Stomach smooth muscle (tissue), 2 donors: ENCODE measurements around the gene CALML5.

ENCODE experiments used
- H3K27ac ChIP-seq: one replicate; pipeline ENCODE4 v1.7.0; 2013; ENCODE audit warnings: mild to moderate bottlenecking, low read length, inconsistent platforms
- H3K27me3 ChIP-seq, 2 donors: one replicate each; pipeline ENCODE4 v1.7.0; 2013; ENCODE audit warnings: low read length in 2 of 2; ENCODE audit not compliant: insufficient read depth in 2 of 2, control insufficient read depth in 1 of 2
- H3K36me3 ChIP-seq, 2 donors: one replicate each; pipeline ENCODE4 v1.7.0; 2013; ENCODE audit warnings: low read length in 2 of 2; ENCODE audit not compliant: control insufficient read depth in 2 of 2, insufficient read depth in 2 of 2
- H3K4me1 ChIP-seq: one replicate; pipeline ENCODE4 v1.7.0; 2013; ENCODE audit warnings: low read length; ENCODE audit not compliant: control insufficient read depth, insufficient read depth
- H3K4me3 ChIP-seq, 2 donors: one replicate each; pipeline ENCODE4 v1.7.0; 2013; ENCODE audit warnings: low read length in 2 of 2
- H3K9ac ChIP-seq, 2 donors: one replicate each; pipeline ENCODE4 v1.7.0; 2013; ENCODE audit warnings: low read length in 2 of 2, mild to moderate bottlenecking in 1 of 2
- H3K9me3 ChIP-seq, 2 donors: one replicate each; pipeline ENCODE4 v1.7.0; 2013; ENCODE audit warnings: low read length in 2 of 2; ENCODE audit not compliant: control insufficient read depth in 2 of 2
- donor health status: healthy.
- donor health status: Pancreatic carcinoma.

Gene CALML5

DNA sequence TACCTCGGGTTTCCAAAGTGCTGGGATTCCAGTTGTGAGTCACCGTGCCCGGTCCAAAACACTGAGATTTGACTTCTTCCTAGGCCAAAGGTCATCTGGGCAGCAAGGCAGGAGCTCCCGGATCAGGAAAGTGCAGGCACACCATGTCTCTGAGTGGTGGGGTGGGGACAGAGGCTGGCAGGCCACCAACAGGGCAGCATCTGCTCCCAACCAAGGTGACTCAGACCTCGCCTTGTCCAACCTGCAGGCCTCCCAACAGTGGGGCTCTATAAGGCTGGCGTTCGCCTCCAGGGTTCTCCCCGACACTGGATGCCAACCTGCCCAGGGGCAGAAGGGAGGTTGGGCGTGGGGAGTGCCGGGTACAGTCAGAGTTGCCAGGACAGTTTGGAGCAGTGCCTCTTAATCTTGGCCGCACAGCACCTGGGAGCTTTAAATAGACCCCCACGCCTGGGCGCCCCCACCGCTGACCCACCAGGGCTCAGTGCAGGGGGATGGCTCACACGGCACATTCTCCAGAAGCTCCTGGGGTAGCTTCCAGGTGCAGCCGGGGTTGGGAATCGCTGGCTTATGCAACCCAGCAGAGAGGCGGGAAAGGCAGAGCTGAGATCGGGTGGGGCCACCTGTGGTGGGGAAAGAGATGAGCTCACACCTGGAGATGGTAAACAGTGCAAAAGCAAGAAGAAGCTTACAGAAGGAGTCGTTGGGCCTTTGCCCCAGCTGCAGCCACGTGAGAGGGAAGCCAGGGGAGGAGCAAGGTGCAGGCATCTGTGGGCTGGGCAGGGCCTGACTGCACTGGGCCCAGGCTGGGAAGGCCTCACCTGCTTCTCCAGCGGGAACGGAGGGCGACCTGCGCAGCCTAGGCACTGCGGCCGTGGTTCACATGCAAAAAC is 10.9 kb downstream of the CALML5 start:
- no peaks in the 10 kb centered on the region for H3K4me1 ChIP-seq
- H3K9ac ChIP-seq, result no peak overlapping the region
- H3K27ac ChIP-seq, result no peak overlapping the region
- H3K4me3 ChIP-seq, result no peak overlapping the region
- H3K27me3 ChIP-seq, result no peaks in the 10 kb centered on the region
- H3K9me3 ChIP-seq, result peaks cover 3 to 5% of the 10 kb centered on the region in 2 donors
- no peaks in the 10 kb centered on the region for H3K36me3 ChIP-seq

DNA sequence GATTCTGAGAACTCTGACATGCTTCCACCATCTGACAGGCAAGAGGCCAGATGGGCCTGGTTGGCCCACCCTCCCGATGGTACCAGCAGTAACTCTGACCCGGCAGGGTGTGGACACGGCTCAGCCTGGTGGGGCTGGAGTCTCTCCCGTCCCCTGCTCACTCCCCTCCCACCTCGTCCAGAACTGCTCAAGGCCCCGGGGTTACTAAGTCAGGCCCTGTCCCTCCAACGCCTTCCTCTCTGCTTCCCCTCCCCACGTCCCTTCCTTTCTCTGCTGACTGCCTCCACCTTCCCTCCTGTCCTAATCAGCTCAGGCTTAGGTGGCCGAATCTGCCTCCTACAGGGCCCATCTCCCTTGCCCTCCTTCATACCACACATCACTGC is 12.5 kb downstream of the CALML5 start:
- Histone ChIP-seq H3K27me3 (no peaks in the 10 kb centered on the region), H3K4me1 (no peaks in the 10 kb centered on the region), H3K27ac (no peak overlapping the region), H3K9me3 (peaks cover 0 to 3% of the 10 kb centered on the region in 2 donors), H3K9ac (no peak overlapping the region), H3K4me3 (no peak overlapping the region), H3K36me3 (no peaks in the 10 kb centered on the region)

DNA sequence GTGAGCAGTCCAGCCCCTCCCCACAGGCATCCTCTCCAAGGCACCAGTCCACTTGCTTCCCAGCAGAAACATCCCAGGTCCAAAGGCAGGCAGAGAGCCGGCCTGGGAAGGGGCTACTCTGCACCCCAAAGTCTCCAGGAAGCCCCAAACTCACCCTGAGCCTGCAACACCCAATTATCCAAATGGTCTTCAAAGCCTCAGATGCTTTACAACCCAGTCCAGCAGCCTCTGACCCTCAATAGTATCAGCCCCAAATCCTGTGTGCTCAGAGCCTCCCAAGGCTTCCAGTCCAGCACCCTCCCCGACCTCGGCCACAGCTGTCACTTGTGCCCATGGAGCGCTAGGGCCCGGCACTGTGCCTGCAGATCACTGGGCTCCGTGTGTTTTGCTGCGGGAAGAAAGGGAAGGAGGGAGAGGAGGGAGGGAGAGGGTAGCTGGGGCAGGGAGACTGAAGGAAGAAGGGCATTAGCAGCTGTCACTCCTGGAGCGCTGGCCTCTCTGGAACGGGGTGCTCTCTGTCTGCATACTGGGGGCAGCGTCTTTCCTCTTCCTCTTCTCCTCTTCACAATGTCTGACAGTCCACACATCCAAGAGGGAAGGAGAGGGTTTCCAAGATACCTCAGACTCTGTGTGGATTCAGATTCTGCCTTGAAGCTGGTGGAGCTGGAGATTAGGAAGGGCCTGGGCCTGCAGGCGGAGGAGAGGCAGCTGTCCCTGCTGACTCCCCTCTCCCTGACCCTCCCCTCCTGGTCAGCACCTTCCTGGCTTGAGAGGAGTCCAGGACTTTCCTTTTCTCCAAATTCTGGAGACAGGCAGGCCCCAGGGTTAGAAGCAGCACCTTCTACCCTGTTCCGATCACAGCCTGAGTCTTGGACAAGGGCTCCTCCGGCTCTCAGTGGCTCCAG is 13.2 kb downstream of the CALML5 start:
- Histone ChIP-seq H3K27ac (no peak overlapping the region), H3K27me3 (no peaks in the 10 kb centered on the region), H3K36me3 (no peaks in the 10 kb centered on the region), H3K9ac (no peak overlapping the region), H3K9me3 (peaks cover 0 to 3% of the 10 kb centered on the region in 2 donors), H3K4me1 (no peaks in the 10 kb centered on the region), H3K4me3 (no peak overlapping the region)

DNA sequence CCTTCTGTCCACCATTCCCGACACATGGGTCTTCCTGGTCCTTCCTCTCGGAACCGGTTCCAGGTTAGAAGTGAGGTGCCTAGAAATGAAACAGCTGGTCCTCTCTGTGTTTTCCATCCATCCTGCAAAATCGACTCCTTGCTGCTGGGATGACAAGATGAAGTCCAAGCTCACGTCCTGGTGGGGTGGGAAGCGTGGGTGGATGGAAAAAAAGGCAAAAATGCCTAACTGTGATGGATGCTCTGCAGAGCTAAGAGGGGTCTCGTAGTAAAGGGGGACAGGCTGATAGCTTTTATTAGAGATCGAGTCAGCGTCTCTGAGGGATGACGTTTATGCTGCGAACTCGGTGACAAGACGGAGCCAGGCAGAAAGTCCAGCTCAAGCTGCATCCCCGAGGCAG is 14.1 kb downstream of the CALML5 start:
- peaks cover 0 to 3% of the 10 kb centered on the region in 2 donors for H3K9me3 ChIP-seq
- no peak overlapping the region for H3K4me3 ChIP-seq
- no peak overlapping the region for H3K9ac ChIP-seq
- no peaks in the 10 kb centered on the region for H3K4me1 ChIP-seq
- H3K27me3 ChIP-seq, result no peaks in the 10 kb centered on the region
- H3K27ac ChIP-seq, result no peak overlapping the region
- H3K36me3 ChIP-seq, result no peaks in the 10 kb centered on the region

DNA sequence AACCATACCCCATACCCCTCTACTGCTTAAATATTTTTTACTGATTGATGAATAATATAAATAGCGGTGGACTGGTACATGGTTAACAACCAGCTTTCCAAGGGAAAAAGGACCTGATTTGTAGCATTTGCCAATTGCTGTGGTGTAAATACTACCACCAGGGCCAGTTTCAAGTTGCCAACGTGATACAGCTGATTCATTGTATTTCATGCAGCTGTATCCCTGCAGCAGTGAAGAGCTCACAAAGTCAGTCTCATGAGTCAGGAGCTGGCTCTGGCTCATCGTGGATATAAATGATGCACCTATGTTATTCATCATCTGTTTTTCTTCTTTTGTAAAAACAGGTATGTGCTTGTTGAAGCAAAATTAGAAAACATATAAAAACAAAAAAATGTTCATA is 15.2 kb downstream of the CALML5 start:
- H3K4me1 ChIP-seq, result no peaks in the 10 kb centered on the region
- H3K36me3 ChIP-seq, result no peaks in the 10 kb centered on the region
- peaks cover 0 to 3% of the 10 kb centered on the region in 2 donors for H3K9me3 ChIP-seq
- no peaks in the 10 kb centered on the region for H3K27me3 ChIP-seq
- H3K4me3 ChIP-seq, result no peak overlapping the region
- no peak overlapping the region for H3K27ac ChIP-seq
- H3K9ac ChIP-seq, result no peak overlapping the region

DNA sequence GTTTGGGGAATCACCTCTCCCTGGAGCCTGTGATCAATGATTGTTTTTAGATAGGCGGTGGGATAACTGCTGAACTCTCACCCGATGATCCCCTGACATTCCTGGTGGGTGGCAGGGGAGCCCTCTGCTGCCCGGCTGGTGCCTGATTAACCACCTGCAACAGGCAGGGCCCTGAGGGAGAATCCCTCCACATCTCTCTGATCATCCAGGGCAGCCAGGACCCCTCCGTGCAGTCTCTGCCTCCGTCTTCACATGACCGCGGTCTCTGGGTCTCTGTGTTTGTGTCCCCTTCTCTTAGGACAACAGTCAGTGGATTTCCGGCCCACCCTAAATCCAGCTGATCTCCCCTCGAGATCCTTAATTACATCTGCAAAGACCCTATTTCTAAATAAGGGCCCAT is 17.4 kb downstream of the CALML5 start:
- H3K4me3 ChIP-seq, result no peak overlapping the region
- H3K9ac ChIP-seq, result no peak overlapping the region
- H3K27me3 ChIP-seq, result no peaks in the 10 kb centered on the region
- H3K36me3 ChIP-seq, result no peaks in the 10 kb centered on the region
- no peaks in the 10 kb centered on the region for H3K4me1 ChIP-seq
- peaks cover 0 to 3% of the 10 kb centered on the region in 2 donors for H3K9me3 ChIP-seq
- H3K27ac ChIP-seq, result no peak overlapping the region

DNA sequence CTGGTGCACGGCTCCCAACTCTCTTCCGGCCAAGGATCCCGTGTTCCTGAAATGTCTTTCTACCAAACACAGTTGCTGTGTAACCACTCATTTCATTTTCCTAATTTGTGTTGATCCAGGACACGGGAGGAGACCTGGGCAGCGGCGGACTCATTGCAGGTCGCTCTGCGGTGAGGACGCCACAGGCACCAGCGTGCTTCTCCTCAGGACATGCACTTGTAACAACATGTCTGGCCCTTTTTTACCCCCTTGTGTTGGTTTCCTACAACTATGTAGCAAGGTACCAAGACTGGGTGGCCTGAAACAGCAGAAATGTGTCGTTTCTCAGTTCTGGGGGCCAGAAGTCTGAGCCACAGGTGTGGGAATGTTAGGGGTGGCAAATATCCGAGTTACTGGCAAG is 18.2 kb downstream of the CALML5 start:
- no peaks in the 10 kb centered on the region for H3K27me3 ChIP-seq
- H3K36me3 ChIP-seq, result no peaks in the 10 kb centered on the region
- H3K27ac ChIP-seq, result no peak overlapping the region
- H3K4me3 ChIP-seq, result no peak overlapping the region
- no peaks in the 10 kb centered on the region for H3K4me1 ChIP-seq
- H3K9ac ChIP-seq, result no peak overlapping the region
- H3K9me3 ChIP-seq, result peaks cover 0 to 3% of the 10 kb centered on the region in 2 donors

DNA sequence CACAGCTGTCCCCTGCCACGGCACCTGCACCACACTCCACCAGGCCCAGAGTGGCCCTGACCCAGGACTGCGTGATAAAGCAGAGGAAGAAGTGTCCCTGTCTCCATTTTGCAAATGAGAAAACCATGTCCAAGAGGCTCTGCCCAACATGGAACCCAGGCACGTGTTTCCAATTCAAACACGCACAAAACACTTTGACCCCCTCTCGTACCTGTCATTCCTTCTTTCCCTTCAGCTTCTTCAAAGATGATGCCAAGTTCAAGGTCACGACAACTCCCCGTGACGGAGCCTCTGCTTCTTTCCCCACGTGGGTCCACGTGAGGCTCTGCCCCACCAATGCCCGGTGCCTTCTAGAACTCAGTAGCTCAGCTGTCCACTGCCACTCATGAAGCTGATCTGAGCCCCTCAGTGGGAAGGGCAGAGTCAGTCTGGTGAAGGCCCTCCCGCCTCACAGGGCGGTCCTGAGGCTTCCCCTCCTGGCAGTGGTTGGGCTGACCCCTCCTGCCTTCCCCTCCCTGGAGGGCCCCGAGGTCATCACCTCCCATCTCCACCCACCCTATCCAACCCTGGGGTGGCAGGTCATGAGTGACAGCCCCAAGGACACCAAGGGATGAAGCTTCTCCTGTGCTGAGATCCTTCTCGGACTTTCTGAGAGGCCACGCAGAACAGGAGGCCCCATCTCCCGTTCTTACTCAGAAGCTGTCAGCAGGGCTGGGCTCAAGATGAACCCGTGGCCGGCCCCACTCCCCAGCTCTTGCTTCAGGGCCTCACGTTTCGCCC is 19.0 kb downstream of the CALML5 start:
- H3K9me3 ChIP-seq, result peaks cover 0 to 3% of the 10 kb centered on the region in 2 donors
- H3K4me3 ChIP-seq, result no peak overlapping the region
- no peaks in the 10 kb centered on the region for H3K4me1 ChIP-seq
- no peaks in the 10 kb centered on the region for H3K36me3 ChIP-seq
- H3K27me3 ChIP-seq, result no peaks in the 10 kb centered on the region
- H3K27ac ChIP-seq, result no peak overlapping the region
- no peak overlapping the region for H3K9ac ChIP-seq

DNA sequence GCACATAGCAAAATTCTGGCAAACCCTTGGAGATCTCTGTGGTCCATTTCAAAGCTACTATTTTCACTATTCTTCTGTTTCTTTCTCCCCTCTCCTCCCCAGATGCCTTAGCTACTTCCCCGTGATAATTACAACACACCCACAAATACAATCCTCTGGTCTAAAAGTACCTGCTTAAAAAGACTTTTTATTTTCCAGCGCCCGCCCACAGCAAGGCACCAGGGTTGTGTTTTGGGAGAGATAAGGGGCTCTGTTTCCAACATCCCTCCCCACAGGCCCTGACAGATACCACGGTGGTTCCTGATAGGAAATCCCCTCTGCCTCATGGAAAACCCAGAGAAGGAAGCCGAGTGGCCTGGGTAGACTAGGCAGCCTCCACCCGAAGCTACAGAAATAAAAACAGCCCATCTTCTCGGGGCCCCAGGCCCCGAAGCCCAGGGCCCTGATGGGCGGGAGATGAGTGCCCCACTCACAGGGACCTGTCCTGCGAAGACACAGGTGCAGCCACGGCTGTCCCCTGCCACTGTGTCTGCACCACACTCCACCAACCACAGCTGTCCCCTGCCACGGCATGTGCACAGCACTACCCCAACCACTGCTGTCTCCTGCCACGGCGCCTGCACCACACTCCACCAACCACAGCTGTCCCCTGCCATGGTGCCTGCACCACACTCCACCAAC is 19.7 kb downstream of the CALML5 start:
- no peak overlapping the region for H3K27ac ChIP-seq
- H3K36me3 ChIP-seq, result no peaks in the 10 kb centered on the region
- H3K9me3 ChIP-seq, result peaks cover 0 to 3% of the 10 kb centered on the region in 2 donors
- no peaks in the 10 kb centered on the region for H3K27me3 ChIP-seq
- H3K9ac ChIP-seq, result no peak overlapping the region
- H3K4me1 ChIP-seq, result no peaks in the 10 kb centered on the region
- no peak overlapping the region for H3K4me3 ChIP-seq
